Adrenal gland (tissue), 5 donors: ENCODE data around the gene HPS1.

ENCODE experiments used
- POLR2A ChIP-seq, 2 donors: fragments of 450-650 bp; IDR thresholded peaks; one replicate each; pipeline ENCODE4 v1.6.1; 2017; ENCODE audit warnings: antibody characterized with exemption in 2 of 2, mild to moderate bottlenecking in 2 of 2, moderate library complexity in 1 of 2
- TF ChIP-seq, protein P1 (sequence below), 6 experiments: fragments of 450-650 bp in 4 of 6; fragments of 200-600 bp in 2 of 6; sonication (generic) in 1 of 6; IDR thresholded peaks; 1 replicate in 5 of 6; 2 replicates in 1 of 6; pipeline versions ENCODE4 v1.5.1 to v1.8.0; 2016 to 2021; ENCODE audit warnings: antibody characterized with exemption in 6 of 6, mild to moderate bottlenecking in 2 of 6, moderate library complexity in 1 of 6
- donor health status: DM: no; HTN: no; CAD: no.

DNA sequence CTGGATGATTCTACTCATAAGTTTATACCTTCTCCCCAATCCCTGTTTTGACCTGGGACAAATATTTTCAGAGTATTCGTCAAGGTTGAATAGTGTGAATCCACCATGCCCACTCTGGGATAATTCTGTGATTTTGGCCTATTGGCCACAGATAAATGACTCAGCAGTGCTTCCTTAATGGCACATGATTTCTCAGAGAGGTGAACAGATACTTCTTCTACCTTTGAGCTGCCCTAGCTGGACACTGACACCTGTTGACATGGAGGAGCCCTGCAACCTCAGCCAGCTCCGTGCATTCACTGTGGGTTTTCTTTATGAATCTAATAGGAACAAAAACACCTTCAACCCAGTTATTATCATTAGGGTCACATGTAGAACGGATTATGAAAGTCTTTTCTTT, 40.9 kb upstream of the HPS1 start:
- TF ChIP-seq, protein P1, sequence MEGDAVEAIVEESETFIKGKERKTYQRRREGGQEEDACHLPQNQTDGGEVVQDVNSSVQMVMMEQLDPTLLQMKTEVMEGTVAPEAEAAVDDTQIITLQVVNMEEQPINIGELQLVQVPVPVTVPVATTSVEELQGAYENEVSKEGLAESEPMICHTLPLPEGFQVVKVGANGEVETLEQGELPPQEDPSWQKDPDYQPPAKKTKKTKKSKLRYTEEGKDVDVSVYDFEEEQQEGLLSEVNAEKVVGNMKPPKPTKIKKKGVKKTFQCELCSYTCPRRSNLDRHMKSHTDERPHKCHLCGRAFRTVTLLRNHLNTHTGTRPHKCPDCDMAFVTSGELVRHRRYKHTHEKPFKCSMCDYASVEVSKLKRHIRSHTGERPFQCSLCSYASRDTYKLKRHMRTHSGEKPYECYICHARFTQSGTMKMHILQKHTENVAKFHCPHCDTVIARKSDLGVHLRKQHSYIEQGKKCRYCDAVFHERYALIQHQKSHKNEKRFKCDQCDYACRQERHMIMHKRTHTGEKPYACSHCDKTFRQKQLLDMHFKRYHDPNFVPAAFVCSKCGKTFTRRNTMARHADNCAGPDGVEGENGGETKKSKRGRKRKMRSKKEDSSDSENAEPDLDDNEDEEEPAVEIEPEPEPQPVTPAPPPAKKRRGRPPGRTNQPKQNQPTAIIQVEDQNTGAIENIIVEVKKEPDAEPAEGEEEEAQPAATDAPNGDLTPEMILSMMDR (IDR thresholded peaks at IDR 0.05): no peak
- TF ChIP-seq POLR2A (IDR thresholded peaks at IDR 0.05): no peak
